K562 (cell line): ENCODE measurements around the gene FTO. TPM values are rescaled to one million over a fixed set of nuclear protein-coding genes. Genes with fewer than 3 reads are reported as not detected.

Experiments used
- ATAC-seq: fragments of 200-7000 bp; cut with Tn5 transposase; 3 replicates; pipeline ENCODE4 v1.9.1; 2020; ENCODE audit warnings: moderate library complexity
- BruUV-seq: library from RNA; stranded (reverse); fragments of 400-500 nt; replicated peaks from 2 replicates; lab custom pipeline; 2021; lab: Mats Ljungman, UMichigan
- CTCF ChIA-PET: fragments of 300-600 bp; formaldehyde crosslinking; extraction: SDS; loops from one replicate; lab custom pipeline; 2021; ENCODE audit warnings: low intra/inter-chr PET ratio; lab: Yijun Ruan, JAX
- POLR2A ChIA-PET: fragments of 300-600, 350-650 bp; sonication (Branson Sonifier 250); formaldehyde crosslinking; extraction: SDS; loops from one replicate; lab custom pipeline; 2021; ENCODE audit warnings: antibody characterized with exemption, inconsistent platforms; lab: Yijun Ruan, JAX
- DNase-seq, 4 experiments: peaks; one replicate each; pipeline versions ENCODE4 v3.0.0 to v3.0.0-alpha.2; 2011 to 2018; ENCODE audit warnings: low spot score in 3 of 4, mixed read lengths in 3 of 4; ENCODE audit errors: extremely low read depth in 1 of 4
- FAIRE-seq: peaks from 2 replicates; lab custom pipeline; 2011; peaks lifted over from hg19 to GRCh38; lab: Jason Lieb, UNC
- H2AFZ ChIP-seq: 2 replicates; pipeline ENCODE4 v1.6.0; 2011; ENCODE audit warnings: low read depth, low read length, control low read depth, inconsistent platforms
- H3K27ac ChIP-seq: fragments of 200-600 bp; 3 replicates; pipeline ENCODE4 v1.8.0; 2011; ENCODE audit warnings: low read depth, mild to moderate bottlenecking, control low read depth, inconsistent platforms, low read length, moderate library complexity, mixed read lengths; ENCODE audit errors: extremely low read depth
- H3K27me3 ChIP-seq, 2 experiments: fragments of 300-600 bp in 1 of 2; 2 replicates in 1 of 2; 3 replicates in 1 of 2; pipeline versions ENCODE4 v1.6.0 to v1.8.0; 2011; ENCODE audit warnings: inconsistent platforms in 2 of 2, low read length in 2 of 2, mild to moderate bottlenecking in 1 of 2, mixed read lengths in 1 of 2, moderate library complexity in 1 of 2; ENCODE audit not compliant: control insufficient read depth in 2 of 2, insufficient read depth in 2 of 2
- H3K36me3 ChIP-seq: fragments of 300-600 bp; 3 replicates; pipeline ENCODE4 v1.8.0; 2011; ENCODE audit warnings: mild to moderate bottlenecking, low read length, inconsistent platforms; ENCODE audit not compliant: control insufficient read depth, insufficient read depth
- H3K4me1 ChIP-seq, 2 experiments: fragments of 200-600 bp in 1 of 2; replicated peaks in 1 of 2; 2 replicates in 1 of 2; 3 replicates in 1 of 2; pipeline versions ENCODE4 v1.5.1 to v1.8.0; 2011; ENCODE audit warnings: inconsistent platforms in 2 of 2, low read length in 2 of 2, mild to moderate bottlenecking in 1 of 2, mixed read lengths in 1 of 2, moderate library complexity in 1 of 2; ENCODE audit not compliant: control insufficient read depth in 2 of 2, insufficient read depth in 2 of 2
- H3K4me2 ChIP-seq: 2 replicates; pipeline ENCODE4 v1.6.1; 2011; ENCODE audit warnings: low read length, control low read depth, inconsistent platforms, mixed read lengths; ENCODE audit not compliant: insufficient read depth
- H3K4me3 ChIP-seq: fragments of 200-600 bp; sonication (generic), shearing (Covaris generic); 2 replicates; pipeline ENCODE4 v1.5.1; 2016; ENCODE audit warnings: control low read depth, inconsistent platforms
- H3K79me2 ChIP-seq: fragments of 200-600 bp; 3 replicates; pipeline ENCODE4 v1.8.0; 2011; ENCODE audit warnings: low read length, inconsistent platforms; ENCODE audit not compliant: control insufficient read depth, insufficient read depth
- H3K9ac ChIP-seq, 2 experiments: 2 replicates each; pipeline versions ENCODE4 v1.6.0 to v1.6.1; 2011; ENCODE audit warnings: low read depth in 2 of 2, low read length in 2 of 2, control low read depth in 1 of 2, inconsistent platforms in 1 of 2, mild to moderate bottlenecking in 1 of 2, mixed read lengths in 1 of 2; ENCODE audit not compliant: insufficient read depth in 1 of 2
- H3K9me1 ChIP-seq: one replicate; pipeline ENCODE4 v1.6.0; 2011; ENCODE audit warnings: inconsistent platforms, mild to moderate bottlenecking, low read length, moderate library complexity; ENCODE audit not compliant: control insufficient read depth, insufficient read depth
- H3K9me3 ChIP-seq: replicated peaks from 2 replicates; pipeline ENCODE4 v1.5.1; 2011; ENCODE audit warnings: low read depth, low read length, inconsistent platforms; ENCODE audit not compliant: control insufficient read depth, insufficient read depth
- H4K20me1 ChIP-seq: replicated peaks from 2 replicates; pipeline ENCODE4 v1.6.1; 2011; ENCODE audit warnings: low read length, inconsistent platforms, mixed read lengths; ENCODE audit not compliant: control insufficient read depth, insufficient read depth
- ETV6 ChIP-seq, 3 experiments: fragments of 150-350 bp in 1 of 3; sonication (generic) in 1 of 3; formaldehyde crosslinking in 1 of 3; IDR thresholded peaks; 2 replicates each; pipeline versions ENCODE4 v1.6.1 to v1.8.0; 2014 to 2022; ENCODE audit warnings: borderline replicate concordance in 2 of 3, low read depth in 2 of 3, antibody characterized with exemption in 1 of 3, low read length in 1 of 3, mild to moderate bottlenecking in 1 of 3, missing genetic modification reagents in 1 of 3
- KDM4B ChIP-seq, 2 experiments: fragments of 450-650 bp in 1 of 2; sonication (generic) in 1 of 2; IDR thresholded peaks; 2 replicates each; pipeline ENCODE4 v1.6.1; 2016 to 2017; ENCODE audit warnings: borderline replicate concordance in 2 of 2, antibody characterized with exemption in 1 of 2, low read depth in 1 of 2, mild to moderate bottlenecking in 1 of 2
- KLF13 ChIP-seq: fragments of 450-650 bp; IDR thresholded peaks from 2 replicates; pipeline ENCODE4 v1.6.1; 2016; ENCODE audit warnings: missing genetic modification characterization, low read depth, mild to moderate bottlenecking, missing compliant biosample characterization, moderate library complexity, borderline replicate concordance
- NCOA2 ChIP-seq, 2 experiments: fragments of 450-650 bp; IDR thresholded peaks; 2 replicates each; pipeline ENCODE4 v1.6.1; 2018; ENCODE audit warnings: mild to moderate bottlenecking in 2 of 2, moderate library complexity in 1 of 2; ENCODE audit not compliant: partially characterized antibody in 2 of 2
- NR4A1 ChIP-seq, 2 experiments: fragments of 250-450 bp in 1 of 2; fragments of 450-650 bp in 1 of 2; sonication (Bioruptor Pico) in 1 of 2; IDR thresholded peaks; 2 replicates each; pipeline versions ENCODE4 v1.4.0 to v1.6.1; 2016 to 2020; ENCODE audit warnings: mild to moderate bottlenecking in 2 of 2, missing compliant biosample characterization in 1 of 2, missing genetic modification characterization in 1 of 2, moderate library complexity in 1 of 2
- PHF8 ChIP-seq: fragments of 200-600 bp; sonication (generic); IDR thresholded peaks from 2 replicates; pipeline ENCODE4 v1.6.1; 2012; ENCODE audit warnings: mixed run types, mild to moderate bottlenecking, inconsistent platforms, low read length, moderate library complexity, borderline replicate concordance
- PYGO2 ChIP-seq: fragments of 450-650 bp; IDR thresholded peaks from 2 replicates; pipeline ENCODE4 v1.6.1; 2016; ENCODE audit warnings: mild to moderate bottlenecking, missing genetic modification characterization, moderate library complexity, missing compliant biosample characterization
- RBM22 ChIP-seq: fragments of 200-400 bp; formaldehyde crosslinking; IDR thresholded peaks from 2 replicates; pipeline ENCODE4 v1.6.1; 2018; ENCODE audit warnings: low read length, low read depth; ENCODE audit not compliant: poor library complexity, severe bottlenecking
- RBM39 ChIP-seq: fragments of 200-400 bp; formaldehyde crosslinking; optimal IDR thresholded peaks from 2 replicates; pipeline ENCODE3; 2018; ENCODE audit warnings: low read depth, low read length
- SUPT5H ChIP-seq: fragments of 450-650 bp; IDR thresholded peaks from 2 replicates; pipeline ENCODE4 v1.6.1; 2016
- TAF9B ChIP-seq: fragments of 450-650 bp; IDR thresholded peaks from 2 replicates; pipeline ENCODE4 v1.6.1; 2018; ENCODE audit warnings: mild to moderate bottlenecking; ENCODE audit not compliant: partially characterized antibody
- TRIM28 ChIP-seq: fragments of 450-650 bp; IDR thresholded peaks from 2 replicates; pipeline ENCODE4 v1.6.1; 2017
- ZNF586 ChIP-seq: fragments of 450-650 bp; formaldehyde crosslinking; conservative IDR thresholded peaks from 2 replicates; pipeline ENCODE4 v1.4.0; 2020; ENCODE audit warnings: mild to moderate bottlenecking, moderate library complexity
- ZNF707 ChIP-seq: fragments of 250-450 bp; sonication (Bioruptor Pico); conservative IDR thresholded peaks from 2 replicates; pipeline ENCODE4 v1.8.0; 2022; ENCODE audit warnings: inconsistent platforms, mild to moderate bottlenecking, moderate library complexity
- WGBS: fragments of 100-300 bp; shearing (Covaris generic); methylation state at CpG from one replicate; pipeline ENCODE4 v1.1.6; 2016; ENCODE audit warnings: low coverage, mixed read lengths; ENCODE audit not compliant: insufficient coverage; ENCODE audit errors: missing lambda C conversion rate; 5-methylcytosine and 5-hydroxymethylcytosine counted together
- in situ Hi-C: fragments of 300-500 bp; cut with MboI; formaldehyde crosslinking; loops from 4 replicates; pipeline ENCODE4 v1.15.0; 2018; ENCODE audit warnings: inconsistent platforms, mixed read lengths
- intact Hi-C: fragments of 100-400 bp; cut with micrococcal nuclease; formaldehyde crosslinking; loops from 2 replicates; pipeline ENCODE4 v1.14.2; 2022
- polyA plus RNA-seq, 8 experiments: library from polyadenylated mRNA; depleted of rRNA in 4 of 8; stranded (reverse) in 5 of 8; unstranded in 3 of 8; fragments of >200 nt; fragmentation: Nextera tagmentation in 2 of 8; fragmentation: Illumina TruSeq in 1 of 8; extraction: Ambion mirVana in 2 of 8; extraction: Trizol in 1 of 8; gene quantifications; 2 replicates each; pipeline versions ENCODE4 v1.2.1 to v1.2.3, GENCODE V29; 2011 to 2014; ENCODE audit warnings: inconsistent platforms in 1 of 8, missing spikeins in 1 of 8
- total RNA-seq, 7 experiments: library from RNA; depleted of rRNA in 6 of 7; stranded (reverse); fragments of >200 nt in 6 of 7; fragmentation: Illumina TruSeq in 2 of 7; extraction: Trizol in 2 of 7; gene quantifications; 2 replicates each; pipeline versions ENCODE4 v1.2.1 to v1.2.3, GENCODE V29; 2011 to 2021; ENCODE audit warnings: low replicate concordance in 1 of 7
- TF ChIP-seq, protein P1 (sequence below), 2 experiments: fragments of 450-650 bp; IDR thresholded peaks; 2 replicates each; pipeline ENCODE4 v1.6.1; 2016; ENCODE audit warnings: mild to moderate bottlenecking in 2 of 2, borderline replicate concordance in 1 of 2, low read depth in 1 of 2, moderate library complexity in 1 of 2

The FTO gene
- total and polyA plus RNA-seq, 9 of the 15 experiments (the other 6 are each of a cell fraction or from before 2014, with no cell fraction given): 11.3 to 27.7 (median 25.5) TPM

- Histone ChIP-seq H3K4me1 (no peaks in the 10 kb centered on the region), H4K20me1 (no peaks in the 10 kb centered on the region; the same call in 1 of the 2 replicates), H3K4me3 (no peak overlapping the region), H3K36me3 (no peaks in the 10 kb centered on the region), H3K9ac (no peak overlapping the region), H3K9me3 (no peaks in the 10 kb centered on the region), H3K9me1 (no peaks in the 10 kb centered on the region), H3K4me2 (no peak overlapping the region), H3K27me3 (peaks cover 22 to 30% of the 10 kb centered on the region in 2 experiments; a peak in 3 of 5 replicates), H2AFZ (no peak overlapping the region), H3K27ac (no peak overlapping the region), H3K79me2 (no peaks in the 10 kb centered on the region)
- no peak for FAIRE-seq
- in situ Hi-C loops: no loop called here
- ChIA-PET POLR2A (no interaction called here), CTCF (no interaction called here)
- 1% methylated on average over 6 of the region's 9 CpGs for WGBS
- no peak for ATAC-seq
- intact Hi-C loops: no loop called here
- no TSS peak for BruUV-seq
- DNase-seq: no peak
- no peak for TF ChIP-seq PYGO2 (tag)
- TF ChIP-seq, protein P1, sequence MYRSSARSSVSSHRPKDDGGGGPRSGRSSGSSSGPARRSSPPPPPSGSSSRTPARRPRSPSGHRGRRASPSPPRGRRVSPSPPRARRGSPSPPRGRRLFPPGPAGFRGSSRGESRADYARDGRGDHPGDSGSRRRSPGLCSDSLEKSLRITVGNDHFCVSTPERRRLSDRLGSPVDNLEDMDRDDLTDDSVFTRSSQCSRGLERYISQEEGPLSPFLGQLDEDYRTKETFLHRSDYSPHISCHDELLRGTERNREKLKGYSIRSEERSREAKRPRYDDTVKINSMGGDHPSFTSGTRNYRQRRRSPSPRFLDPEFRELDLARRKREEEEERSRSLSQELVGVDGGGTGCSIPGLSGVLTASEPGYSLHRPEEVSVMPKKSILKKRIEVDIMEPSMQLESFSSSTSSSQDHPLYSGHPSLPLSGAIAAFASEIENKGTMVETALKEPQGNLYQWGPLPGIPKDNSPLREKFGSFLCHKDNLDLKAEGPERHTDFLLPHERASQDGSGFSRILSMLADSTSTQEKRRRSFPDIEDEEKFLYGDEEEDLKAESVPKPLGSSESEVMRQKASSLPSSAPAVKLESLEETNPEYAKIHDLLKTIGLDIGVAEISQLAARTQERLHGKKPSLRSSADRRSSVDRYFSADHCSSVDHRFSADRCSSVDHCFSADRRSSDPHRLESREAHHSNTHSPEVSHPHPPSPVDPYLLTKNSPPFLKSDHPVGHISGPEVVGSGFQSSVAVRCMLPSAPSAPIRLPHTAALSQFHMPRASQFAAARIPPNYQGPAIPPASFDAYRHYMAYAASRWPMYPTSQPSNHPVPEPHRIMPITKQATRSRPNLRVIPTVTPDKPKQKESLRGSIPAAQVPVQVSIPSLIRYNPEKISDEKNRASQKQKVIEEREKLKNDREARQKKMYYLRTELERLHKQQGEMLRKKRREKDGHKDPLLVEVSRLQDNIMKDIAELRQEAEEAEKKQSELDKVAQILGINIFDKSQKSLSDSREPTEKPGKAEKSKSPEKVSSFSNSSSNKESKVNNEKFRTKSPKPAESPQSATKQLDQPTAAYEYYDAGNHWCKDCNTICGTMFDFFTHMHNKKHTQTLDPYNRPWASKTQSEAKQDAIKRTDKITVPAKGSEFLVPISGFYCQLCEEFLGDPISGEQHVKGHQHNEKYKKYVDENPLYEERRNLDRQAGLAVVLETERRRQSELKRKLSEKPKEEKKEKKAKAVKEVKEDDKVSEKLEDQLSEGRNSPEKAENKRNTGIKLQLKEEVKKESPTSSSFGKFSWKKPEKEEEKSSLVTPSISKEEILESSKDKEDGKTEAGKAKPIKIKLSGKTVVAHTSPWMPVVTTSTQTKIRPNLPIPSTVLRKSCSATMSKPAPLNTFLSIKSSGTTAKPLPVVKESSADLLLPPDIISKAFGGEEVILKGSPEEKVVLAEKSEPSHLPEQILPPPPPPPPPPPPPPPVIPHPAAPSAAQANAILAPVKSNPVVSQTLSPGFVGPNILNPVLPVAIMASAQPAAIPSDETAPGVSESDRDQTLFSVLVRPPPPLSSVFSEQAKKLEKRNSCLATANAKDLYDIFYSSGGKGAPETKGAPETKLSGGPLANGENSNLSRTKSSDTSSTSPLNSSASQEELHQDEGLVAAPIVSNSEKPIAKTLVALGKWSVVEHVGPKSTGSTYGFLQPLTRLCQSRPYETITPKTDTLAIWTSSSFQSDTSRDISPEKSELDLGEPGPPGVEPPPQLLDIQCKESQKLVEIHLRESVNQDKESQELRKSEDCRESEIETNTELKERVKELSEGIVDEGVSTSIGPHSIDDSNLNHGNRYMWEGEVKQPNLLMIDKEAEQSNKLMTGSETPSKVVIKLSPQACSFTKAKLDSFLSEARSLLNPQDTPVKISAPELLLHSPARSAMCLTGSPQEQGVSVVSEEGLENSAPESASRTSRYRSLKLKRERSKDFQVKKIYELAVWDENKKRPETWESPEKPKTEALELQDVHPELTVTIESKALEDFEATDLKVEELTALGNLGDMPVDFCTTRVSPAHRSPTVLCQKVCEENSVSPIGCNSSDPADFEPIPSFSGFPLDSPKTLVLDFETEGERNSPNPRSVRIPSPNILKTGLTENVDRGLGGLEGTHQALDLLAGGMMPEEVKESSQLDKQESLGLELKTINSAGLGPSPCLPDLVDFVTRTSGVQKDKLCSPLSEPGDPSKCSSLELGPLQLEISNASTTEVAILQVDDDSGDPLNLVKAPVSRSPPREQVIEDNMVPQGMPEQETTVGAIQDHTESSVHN (IDR thresholded peaks at IDR 0.05; ENCODE audit: borderline replicate concordance in 1 of 2, low read depth in 1 of 2): no peak
- no peak for TF ChIP-seq SUPT5H
- no peak for TF ChIP-seq ZNF707 (CRISPR knock-in tag)
- TF ChIP-seq PHF8: no peak
- TF ChIP-seq KDM4B (IDR thresholded peaks at IDR 0.05; ENCODE audit: borderline replicate concordance in 2 of 2, low read depth in 1 of 2): no peak
- no peak for TF ChIP-seq TAF9B
- TF ChIP-seq ZNF586 (CRISPR knock-in tag): no peak
- no peak for TF ChIP-seq ETV6 (IDR thresholded peaks at IDR 0.05; ENCODE audit: borderline replicate concordance in 1 of 2, low read depth in 2 of 2, low read length in 1 of 2)
- no peak for TF ChIP-seq ETV6 (CRISPR knock-in tag; IDR thresholded peaks at IDR 0.05; ENCODE audit: borderline replicate concordance)
- no peak for TF ChIP-seq RBM22
- TF ChIP-seq TRIM28: no peak
- TF ChIP-seq KLF13 (tag): no peak
- no peak for TF ChIP-seq NCOA2 (IDR thresholded peaks at IDR 0.05; ENCODE audit: partially characterized antibody in 2 of 2)
- no peak for TF ChIP-seq RBM39
- TF ChIP-seq NR4A1 (CRISPR knock-in tag; IDR thresholded peaks at IDR 0.05): no peak
- TF ChIP-seq NR4A1 (tag; IDR thresholded peaks at IDR 0.05): no peak
These were observed 411.6 kb downstream of the FTO start for GRCh38 chr16:54115558-54115957.
